GM12874 (cell line): ENCODE data around the gene SOHLH1.

Experiments used
- TF ChIP-seq, protein P1 (sequence below): IDR thresholded peaks from 2 replicates; pipeline ENCODE4 v1.5.1; 2011; ENCODE audit warnings: low read depth, mild to moderate bottlenecking, control low read depth, low read length, moderate library complexity; ENCODE audit not compliant: insufficient read depth

SOHLH1 gene

DNA sequence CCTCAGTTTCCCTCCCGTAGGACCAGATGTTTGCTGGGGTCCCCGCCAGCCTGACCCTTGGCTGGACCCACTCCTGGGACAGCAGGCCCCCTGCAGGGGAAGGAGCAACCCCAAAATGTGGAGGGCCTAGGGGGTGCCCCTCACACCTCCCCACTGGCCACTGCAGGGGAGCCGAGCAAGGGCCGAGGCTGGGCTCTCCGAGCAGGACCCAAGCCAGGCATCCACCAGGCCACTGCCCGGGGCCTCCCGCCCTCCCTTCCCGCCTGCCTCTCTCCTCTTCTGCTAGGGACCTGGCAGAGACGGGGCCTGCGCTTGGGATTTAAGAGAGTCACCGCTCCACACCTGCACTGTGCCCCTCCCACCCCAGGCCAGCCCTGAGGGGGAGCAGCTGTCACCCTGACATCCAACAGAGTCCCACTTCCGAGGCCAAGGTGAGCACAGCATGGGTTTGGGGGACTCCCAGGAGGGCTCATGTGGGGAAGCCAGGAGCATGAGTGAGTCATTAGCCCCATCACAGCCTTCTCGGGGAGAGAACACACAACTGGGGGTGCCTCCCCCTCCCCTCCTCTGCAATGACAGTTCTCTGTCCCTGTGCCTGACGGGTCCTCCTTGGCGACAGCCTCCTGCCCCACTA lies 15.8 kb downstream of the SOHLH1 start:
- TF ChIP-seq, protein P1, sequence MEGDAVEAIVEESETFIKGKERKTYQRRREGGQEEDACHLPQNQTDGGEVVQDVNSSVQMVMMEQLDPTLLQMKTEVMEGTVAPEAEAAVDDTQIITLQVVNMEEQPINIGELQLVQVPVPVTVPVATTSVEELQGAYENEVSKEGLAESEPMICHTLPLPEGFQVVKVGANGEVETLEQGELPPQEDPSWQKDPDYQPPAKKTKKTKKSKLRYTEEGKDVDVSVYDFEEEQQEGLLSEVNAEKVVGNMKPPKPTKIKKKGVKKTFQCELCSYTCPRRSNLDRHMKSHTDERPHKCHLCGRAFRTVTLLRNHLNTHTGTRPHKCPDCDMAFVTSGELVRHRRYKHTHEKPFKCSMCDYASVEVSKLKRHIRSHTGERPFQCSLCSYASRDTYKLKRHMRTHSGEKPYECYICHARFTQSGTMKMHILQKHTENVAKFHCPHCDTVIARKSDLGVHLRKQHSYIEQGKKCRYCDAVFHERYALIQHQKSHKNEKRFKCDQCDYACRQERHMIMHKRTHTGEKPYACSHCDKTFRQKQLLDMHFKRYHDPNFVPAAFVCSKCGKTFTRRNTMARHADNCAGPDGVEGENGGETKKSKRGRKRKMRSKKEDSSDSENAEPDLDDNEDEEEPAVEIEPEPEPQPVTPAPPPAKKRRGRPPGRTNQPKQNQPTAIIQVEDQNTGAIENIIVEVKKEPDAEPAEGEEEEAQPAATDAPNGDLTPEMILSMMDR, result no peak

- TF ChIP-seq, protein P1, result no peak
Observed at GRCh38 chr9:135681161-135681560, 18.1 kb downstream of the SOHLH1 start.

- TF ChIP-seq, protein P1, result no peak
Observed at GRCh38 chr9:135680056-135680455, 19.2 kb downstream of the SOHLH1 start.

GRCh38 chr9:135678236-135679017 lies 20.9 kb downstream of the SOHLH1 start:
- TF ChIP-seq, protein P1, result no peak

DNA sequence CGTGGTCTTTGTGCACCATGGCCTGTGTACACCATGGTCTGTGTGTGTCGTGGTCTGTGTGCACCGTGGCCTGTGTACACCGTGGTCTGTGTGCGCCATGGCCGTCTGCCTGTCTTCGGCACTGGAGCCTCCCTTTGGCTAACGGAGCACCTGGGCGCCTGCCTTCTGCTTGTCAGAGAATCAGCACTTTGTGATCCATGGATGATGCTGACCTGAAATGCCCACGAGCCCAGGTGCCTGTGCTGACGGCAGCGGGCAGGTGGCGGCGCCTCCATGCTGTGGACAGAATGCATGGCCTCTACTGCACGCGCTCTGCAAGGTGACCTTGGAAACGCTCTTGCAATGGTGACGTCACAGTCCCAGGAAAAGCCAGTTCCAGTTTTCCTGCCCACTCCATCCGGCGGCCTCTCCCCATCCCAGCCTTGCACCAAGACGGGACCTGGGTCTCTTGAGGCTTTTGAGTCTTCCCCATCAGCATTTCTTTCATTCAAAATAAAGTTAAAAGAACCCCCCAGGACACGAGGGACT lies 21.6 kb downstream of the SOHLH1 start:
- TF ChIP-seq, protein P1, result no peak

DNA sequence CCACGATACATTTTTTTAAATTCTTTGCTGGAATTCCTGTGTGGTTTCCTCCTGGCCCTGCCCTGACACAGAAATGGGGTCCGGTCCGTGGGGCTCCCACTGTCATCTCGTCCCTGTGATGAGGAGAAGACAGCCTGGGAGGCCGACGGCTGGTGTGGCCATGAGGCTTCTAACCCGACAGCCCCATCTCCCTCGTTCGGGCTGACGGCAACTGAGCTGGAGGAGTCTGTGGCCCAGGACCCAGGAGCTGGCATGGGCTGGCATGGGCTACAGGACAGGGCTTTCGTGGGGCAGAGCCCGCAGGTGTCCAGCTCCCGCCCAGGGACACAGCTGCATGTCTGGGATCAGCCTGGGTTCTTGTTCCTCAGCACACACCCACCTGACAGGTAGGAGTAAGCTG lies 22.4 kb downstream of the SOHLH1 start:
- TF ChIP-seq, protein P1, result no peak

- TF ChIP-seq, protein P1, result no peak
Observed at GRCh38 chr9:135674977-135675376, 24.3 kb downstream of the SOHLH1 start.
